GM12878 (cell line): ENCODE data around the gene CPLANE2. TPM values are rescaled to one million over a fixed set of nuclear protein-coding genes. Genes with fewer than 3 reads are reported as not detected.

Experiments used
- ATAC-seq: fragments of 200-7000 bp; cut with Tn5 transposase; 3 replicates; pipeline ENCODE4 v1.9.1; 2020; ENCODE audit warnings: mild to moderate bottlenecking, moderate library complexity
- BruUV-seq: library from RNA; stranded (reverse); fragments of 400-500 nt; replicated peaks from 2 replicates; lab custom pipeline; 2021; lab: Mats Ljungman, UMichigan
- CTCF ChIA-PET: fragments of 300-600 bp; sonication (Branson Sonifier 250); formaldehyde crosslinking; extraction: SDS; loops from one replicate; lab custom pipeline; 2021; ENCODE audit warnings: inconsistent platforms; lab: Yijun Ruan, JAX
- POLR2A ChIA-PET: fragments of 350-600 bp; formaldehyde crosslinking; extraction: SDS; loops from one replicate; lab custom pipeline; 2021; ENCODE audit warnings: inconsistent platforms; lab: Charles Lee
- RAD21 ChIA-PET: fragments of 300-600 bp; sonication (Branson Sonifier 250); formaldehyde crosslinking; loops from one replicate; lab custom pipeline; 2023; ENCODE audit warnings: antibody characterized with exemption; ENCODE audit not compliant: unreplicated experiment; lab: Charles Lee
- SMC1A ChIA-PET: fragments of 300-600 bp; sonication (Branson Sonifier 250); formaldehyde crosslinking; loops from one replicate; lab custom pipeline; 2023; ENCODE audit not compliant: unreplicated experiment, uncharacterized antibody; lab: Charles Lee
- DNase-seq: peaks from one replicate; pipeline ENCODE4 v3.0.0-alpha.2; 2011; ENCODE audit warnings: low read depth, low spot score
- FAIRE-seq: peaks from 3 replicates; lab custom pipeline; 2011; peaks lifted over from hg19 to GRCh38; lab: Jason Lieb, UNC
- H2AFZ ChIP-seq: 2 replicates; pipeline ENCODE4 v1.6.0; 2011; ENCODE audit warnings: low read depth, low read length, control low read depth; ENCODE audit not compliant: control insufficient read depth
- H3K27ac ChIP-seq: 2 replicates; pipeline ENCODE4 v1.5.1; 2011; ENCODE audit warnings: control low read depth; ENCODE audit not compliant: control insufficient read depth, insufficient read depth
- H3K27me3 ChIP-seq, 2 experiments: replicated peaks in 1 of 2; 2 replicates each; pipeline versions ENCODE4 v1.6.0 to v1.6.1; 2011; ENCODE audit warnings: low read length in 1 of 2; ENCODE audit not compliant: control insufficient read depth in 2 of 2, insufficient read depth in 2 of 2
- H3K36me3 ChIP-seq, 2 experiments: 2 replicates each; pipeline ENCODE4 v1.5.1; 2011; ENCODE audit warnings: low read length in 1 of 2; ENCODE audit not compliant: control insufficient read depth in 2 of 2, insufficient read depth in 2 of 2
- H3K4me1 ChIP-seq: 2 replicates; pipeline ENCODE4 v1.6.1; 2011; ENCODE audit warnings: mild to moderate bottlenecking, low read length, moderate library complexity, mixed read lengths; ENCODE audit not compliant: control insufficient read depth, insufficient read depth
- H3K4me2 ChIP-seq: 2 replicates; pipeline ENCODE4 v1.6.0; 2011; ENCODE audit warnings: control low read depth; ENCODE audit not compliant: control insufficient read depth, insufficient read depth
- H3K4me3 ChIP-seq: fragments of 200-600 bp; sonication (generic); 2 replicates; pipeline ENCODE4 v1.5.1; 2016
- H3K79me2 ChIP-seq: 2 replicates; pipeline ENCODE4 v1.6.0; 2011; ENCODE audit warnings: low read length; ENCODE audit not compliant: control insufficient read depth, insufficient read depth
- H3K9ac ChIP-seq: 2 replicates; pipeline ENCODE4 v1.8.0; 2011; ENCODE audit warnings: low read length, control low read depth, mixed read lengths; ENCODE audit not compliant: control insufficient read depth, insufficient read depth
- H3K9me3 ChIP-seq: replicated peaks from 3 replicates; pipeline ENCODE4 v1.5.1; 2011; ENCODE audit warnings: mild to moderate bottlenecking, low read length; ENCODE audit not compliant: control insufficient read depth, insufficient read depth
- H4K20me1 ChIP-seq: 2 replicates; pipeline ENCODE4 v1.6.0; 2011; ENCODE audit not compliant: control insufficient read depth, insufficient read depth
- ASH2L ChIP-seq: fragments of 300-600, 200-600 bp; sonication (generic); IDR thresholded peaks from 2 replicates; pipeline ENCODE4 v1.6.1; 2017; ENCODE audit warnings: low read depth, mild to moderate bottlenecking, borderline replicate concordance
- HDAC2 ChIP-seq: fragments of 200-600 bp; sonication (generic); IDR thresholded peaks from 2 replicates; pipeline ENCODE4 v1.6.1; 2017
- JUNB ChIP-seq: IDR thresholded peaks from 2 replicates; pipeline ENCODE4 v1.6.1; 2016; ENCODE audit warnings: antibody characterized with exemption, mild to moderate bottlenecking
- MEF2A ChIP-seq: IDR thresholded peaks from 2 replicates; pipeline ENCODE4 v1.6.1; 2011; ENCODE audit warnings: low read depth, mild to moderate bottlenecking, low read length, moderate library complexity; ENCODE audit not compliant: insufficient read depth
- PBX3 ChIP-seq: IDR thresholded peaks from 2 replicates; pipeline ENCODE4 v1.6.1; 2011; ENCODE audit warnings: mild to moderate bottlenecking, low read depth, low read length, moderate library complexity; ENCODE audit not compliant: insufficient replicate concordance
- SMAD1 ChIP-seq: fragments of 450-650 bp; IDR thresholded peaks from 2 replicates; pipeline ENCODE4 v1.6.1; 2018; ENCODE audit warnings: mild to moderate bottlenecking, low read depth; ENCODE audit not compliant: partially characterized antibody
- SMAD5 ChIP-seq: IDR thresholded peaks from 2 replicates; pipeline ENCODE4 v1.6.1; 2016; ENCODE audit warnings: antibody characterized with exemption, low read depth
- STAT3 ChIP-seq: IDR thresholded peaks from 2 replicates; pipeline ENCODE4 v1.6.1; 2011; ENCODE audit warnings: low read depth, low read length, improper control_type of control experiment
- SUZ12 ChIP-seq: fragments of 200-600 bp; sonication (generic); IDR thresholded peaks from one replicate; pipeline ENCODE4 v1.6.1; 2018; ENCODE audit warnings: antibody characterized with exemption, mild to moderate bottlenecking; ENCODE audit not compliant: unreplicated experiment
- TAF1 ChIP-seq: IDR thresholded peaks from 2 replicates; pipeline ENCODE4 v1.6.1; 2011; ENCODE audit warnings: mild to moderate bottlenecking, low read depth, low read length, borderline replicate concordance
- TARDBP ChIP-seq: IDR thresholded peaks from 2 replicates; pipeline ENCODE4 v1.6.1; 2016; ENCODE audit warnings: borderline replicate concordance
- ZNF24 ChIP-seq: fragments of 450-650 bp; IDR thresholded peaks from 2 replicates; pipeline ENCODE4 v1.6.1; 2017; ENCODE audit warnings: antibody characterized with exemption, mild to moderate bottlenecking
- ZSCAN29 ChIP-seq: fragments of 450-650 bp; IDR thresholded peaks from 2 replicates; pipeline ENCODE4 v1.6.1; 2017; ENCODE audit warnings: mild to moderate bottlenecking, moderate library complexity
- whole genome bisulfite sequencing: methylation state at CpG from one replicate; pipeline ENCODE4 v1.1.6; 2016; ENCODE audit warnings: low lambda C conversion rate; ENCODE audit not compliant: insufficient replicate concordance, insufficient coverage; ENCODE audit errors: missing lambda C conversion rate; 5-methylcytosine and 5-hydroxymethylcytosine counted together
- in situ Hi-C: fragments of 300-500 bp; cut with MboI; formaldehyde crosslinking; loops from 9 replicates; pipeline ENCODE4 v1.14.3; 2018; ENCODE audit warnings: mixed read lengths
- intact Hi-C: fragments of 100-400 bp; cut with micrococcal nuclease; formaldehyde crosslinking; loops from one replicate; pipeline ENCODE4 v1.14.2; 2022; ENCODE audit not compliant: unreplicated experiment
- polyA plus RNA-seq, 11 experiments: library from polyadenylated mRNA; depleted of rRNA in 4 of 11; unstranded in 6 of 11; stranded (reverse) in 5 of 11; fragments of >200 nt; fragmentation: Nextera tagmentation in 4 of 11; fragmentation: Illumina TruSeq in 1 of 11; extraction: Ambion mirVana in 4 of 11; extraction: Trizol in 1 of 11; gene quantifications; 1 replicate in 1 of 11; 2 replicates in 10 of 11; pipeline versions ENCODE4 v1.2.1 to v1.2.3, GENCODE V29; 2011 to 2016; ENCODE audit warnings: inconsistent platforms in 2 of 11, missing spikeins in 2 of 11, low read depth in 1 of 11
- total RNA-seq, 4 experiments: library from RNA; depleted of rRNA in 3 of 4; stranded (reverse); fragments of >200 nt in 3 of 4; fragmentation: Illumina TruSeq in 1 of 4; extraction: Trizol in 1 of 4; gene quantifications; 2 replicates each; pipeline versions ENCODE4 v1.2.1 to v1.2.3, GENCODE V29; 2013 to 2021

The CPLANE2 gene
- total and polyA plus RNA-seq, 10 of the 15 experiments (the other 5 are each of a cell fraction or from before 2014, with no cell fraction given) = 0.09 to 4.5 (median 2.3) TPM; not detected in 1

- intact Hi-C loops = no loop called here
- ChIA-PET CTCF (interaction anchor here (1.3 to 15.1 kb wide), 3 partner anchors 102 to 110 kb away, joined by 4 to 375 read pairs (median 4); partner anchors contain the start of gene FAM131C), SMC1A (interaction anchor here (6.6 kb wide), 1 partner anchor 100 kb away, joined by 49 read pairs; no protein-coding TSS in a partner anchor), RAD21 (interaction anchor here (12.2 kb wide), 1 partner anchor 102 kb away, joined by 223 read pairs; no protein-coding TSS in a partner anchor), POLR2A (no interaction called here)
- H3K79me2 ChIP-seq = no peaks in the 10 kb centered on the region
- H3K4me2 ChIP-seq = no peak overlapping the region
- H3K4me1 ChIP-seq = no peaks in the 10 kb centered on the region
- H3K36me3 ChIP-seq = no peaks in the 10 kb centered on the region
- no peak overlapping the region for H3K9ac ChIP-seq
- no peaks in the 10 kb centered on the region for H4K20me1 ChIP-seq
- in situ Hi-C loops = loop anchor here (5.0 kb wide), 1 partner anchor 102 kb away; no protein-coding TSS in a partner anchor
- no peaks in the 10 kb centered on the region for H3K9me3 ChIP-seq
- WGBS = 48% methylated on average over 19 of the region's 19 CpGs
- TF ChIP-seq STAT3 (no peak), PBX3 (no peak), SMAD1 (no peak), MEF2A (no peak), JUNB (no peak), SUZ12 (no peak), ASH2L (no peak), HDAC2 (no peak), ZNF24 (no peak), TARDBP (no peak), TAF1 (no peak), SMAD5 (no peak), ZSCAN29 (no peak)
- FAIRE-seq (no peak), DNase-seq (no peak), ATAC-seq (no peak)
- H3K4me3 ChIP-seq = no peak overlapping the region
- H3K27me3 ChIP-seq = no peaks in the 10 kb centered on the region
- H3K27ac ChIP-seq = no peak overlapping the region
- no TSS peak for BruUV-seq
- H2AFZ ChIP-seq = no peak overlapping the region
These were observed 53.0 kb downstream of the CPLANE2 start for GRCh38 chr1:16183765-16184556.
